ENCODE results near the gene AATK.

DNA sequence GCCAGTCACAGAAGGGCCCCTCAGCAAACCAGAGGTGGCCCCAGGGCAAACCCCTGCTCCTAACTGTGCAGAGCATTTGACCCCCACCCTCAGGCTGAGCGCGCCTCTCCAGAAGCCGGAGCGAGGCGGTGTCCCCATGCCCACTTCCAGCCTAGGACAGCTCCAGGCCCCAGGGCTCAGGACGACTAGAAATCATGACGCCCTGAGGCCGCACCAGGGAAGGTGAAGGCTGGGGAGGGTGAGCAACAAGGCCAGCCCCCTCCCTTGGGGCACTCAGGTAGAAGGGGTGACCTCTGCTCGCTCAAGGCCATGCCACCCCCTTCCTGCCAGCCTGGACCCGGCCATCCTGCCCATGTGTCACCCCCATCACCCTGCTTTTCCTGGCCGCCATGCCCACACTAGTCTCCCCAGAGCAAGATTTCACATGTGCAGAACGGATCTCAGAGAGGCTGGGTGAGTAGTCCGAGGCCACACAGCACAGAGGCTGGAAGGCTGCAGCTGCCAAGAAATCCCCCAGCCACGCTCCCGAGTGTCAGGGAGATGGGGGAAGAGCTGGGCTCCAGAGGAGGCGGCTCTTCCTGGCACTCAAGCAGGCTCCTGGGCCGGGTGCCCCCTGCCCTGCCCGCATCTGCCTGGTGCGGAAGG, 2.8 kb downstream of the AATK start:
- TF ChIP-seq YY1 (IDR thresholded peaks at IDR 0.05; ENCODE audit: insufficient read depth, insufficient read length) = no peak
- no peak for TF ChIP-seq ZNF274 (IDR thresholded peaks at IDR 0.05; ENCODE audit: low read depth, low read length)

Measured in NT2/D1 (cell line).